Cardiac muscle cell (in vitro differentiated cells and primary cell): ENCODE results near the gene RAMACL. TPM values are rescaled to one million over a fixed set of nuclear protein-coding genes. Genes with fewer than 3 reads are reported as not detected.
"Not testable (repeated sequence)": the region's sequence is repeated elsewhere in the genome, so short reads cannot be mapped to it uniquely, and the experiment has no call there.

Experiments
- DNase-seq, 2 donors: peaks; one replicate each; pipeline versions ENCODE4 v3.0.0 to v3.0.0-alpha.2; 2010 to 2017; ENCODE audit warnings: low read depth in 1 of 2, low spot score in 1 of 2
- H3K27ac ChIP-seq: fragments of 200-600 bp; sonication (generic); 2 replicates; pipeline ENCODE4 v1.5.1; 2016
- H3K27me3 ChIP-seq: fragments of 200-600 bp; sonication (generic); 2 replicates; pipeline ENCODE4 v1.6.0; 2016; ENCODE audit warnings: control low read depth
- H3K36me3 ChIP-seq: fragments of 200-600 bp; sonication (generic); 2 replicates; pipeline ENCODE4 v1.5.1; 2016; ENCODE audit warnings: control low read depth
- H3K4me1 ChIP-seq: fragments of 200-600 bp; sonication (generic); 2 replicates; pipeline ENCODE4 v1.8.1; 2017; ENCODE audit warnings: low read depth, mild to moderate bottlenecking, mixed run types
- H3K4me3 ChIP-seq: fragments of 200-600 bp; sonication (generic); 2 replicates; pipeline ENCODE4 v1.5.1; 2016; ENCODE audit warnings: mild to moderate bottlenecking
- H3K9me3 ChIP-seq: fragments of 200-600 bp; sonication (generic); 2 replicates; pipeline ENCODE4 v1.5.1; 2017; ENCODE audit warnings: low read depth, mild to moderate bottlenecking, control low read depth
- polyA plus RNA-seq: library from polyadenylated mRNA; unstranded; fragments of >200 nt; fragmentation: Nextera tagmentation; extraction: Ambion mirVana; gene quantifications from 2 replicates; pipeline ENCODE4 v1.2.1, GENCODE V29; 2016
- total RNA-seq: library from RNA; depleted of rRNA; stranded (reverse); fragments of >200 nt; gene quantifications from 2 replicates; pipeline ENCODE4 v1.2.3, GENCODE V29; 2016
- TF ChIP-seq, protein P1 (sequence below): IDR thresholded peaks from 2 replicates; pipeline ENCODE4 v1.5.1; 2012; ENCODE audit warnings: low read depth, mild to moderate bottlenecking, low read length

RAMACL gene
- total and polyA plus RNA-seq, 2 experiments from 2014 or later: 0.44 to 0.45 TPM

DNA sequence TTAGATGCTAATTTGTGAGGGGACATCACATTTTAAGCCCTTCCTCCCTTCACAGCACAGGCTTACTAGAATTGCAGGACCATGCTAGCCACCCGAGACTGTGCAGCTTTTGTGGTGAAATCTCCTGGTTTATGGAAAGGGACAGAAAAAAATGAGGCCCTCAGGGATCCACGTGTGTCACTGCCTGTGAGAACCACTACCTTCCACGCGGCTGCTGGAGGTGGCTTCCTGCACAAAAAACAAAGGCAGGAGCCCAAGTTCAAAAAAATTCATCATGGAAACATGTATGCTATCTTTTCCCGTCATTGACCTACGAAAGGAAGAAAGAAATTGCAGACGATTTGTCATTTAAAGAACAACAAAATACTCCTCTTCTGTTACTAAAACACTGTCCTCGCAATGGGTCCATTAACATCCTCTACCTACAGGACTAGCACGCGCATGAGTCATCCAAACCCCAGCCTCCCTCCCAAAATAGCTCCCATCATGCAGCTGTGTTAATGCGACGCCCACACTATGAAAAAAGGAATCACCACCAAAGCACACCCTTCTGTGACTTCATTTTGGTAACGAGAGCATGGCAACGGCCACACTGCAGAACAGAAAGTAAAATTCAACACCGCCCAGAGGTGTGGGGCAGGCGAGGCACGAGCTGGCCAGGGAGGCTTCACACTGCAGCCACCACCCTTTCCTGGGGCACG is 45.7 kb downstream of the RAMACL start:
- no peak for DNase-seq
- Histone ChIP-seq H3K36me3 (no peaks in the 10 kb centered on the region), H3K4me1 (no peaks in the 10 kb centered on the region), H3K27ac (no peak overlapping the region), H3K27me3 (no peaks in the 10 kb centered on the region), H3K9me3 (no peaks in the 10 kb centered on the region), H3K4me3 (no peak overlapping the region)
- TF ChIP-seq, protein P1, sequence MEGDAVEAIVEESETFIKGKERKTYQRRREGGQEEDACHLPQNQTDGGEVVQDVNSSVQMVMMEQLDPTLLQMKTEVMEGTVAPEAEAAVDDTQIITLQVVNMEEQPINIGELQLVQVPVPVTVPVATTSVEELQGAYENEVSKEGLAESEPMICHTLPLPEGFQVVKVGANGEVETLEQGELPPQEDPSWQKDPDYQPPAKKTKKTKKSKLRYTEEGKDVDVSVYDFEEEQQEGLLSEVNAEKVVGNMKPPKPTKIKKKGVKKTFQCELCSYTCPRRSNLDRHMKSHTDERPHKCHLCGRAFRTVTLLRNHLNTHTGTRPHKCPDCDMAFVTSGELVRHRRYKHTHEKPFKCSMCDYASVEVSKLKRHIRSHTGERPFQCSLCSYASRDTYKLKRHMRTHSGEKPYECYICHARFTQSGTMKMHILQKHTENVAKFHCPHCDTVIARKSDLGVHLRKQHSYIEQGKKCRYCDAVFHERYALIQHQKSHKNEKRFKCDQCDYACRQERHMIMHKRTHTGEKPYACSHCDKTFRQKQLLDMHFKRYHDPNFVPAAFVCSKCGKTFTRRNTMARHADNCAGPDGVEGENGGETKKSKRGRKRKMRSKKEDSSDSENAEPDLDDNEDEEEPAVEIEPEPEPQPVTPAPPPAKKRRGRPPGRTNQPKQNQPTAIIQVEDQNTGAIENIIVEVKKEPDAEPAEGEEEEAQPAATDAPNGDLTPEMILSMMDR: no peak

DNA sequence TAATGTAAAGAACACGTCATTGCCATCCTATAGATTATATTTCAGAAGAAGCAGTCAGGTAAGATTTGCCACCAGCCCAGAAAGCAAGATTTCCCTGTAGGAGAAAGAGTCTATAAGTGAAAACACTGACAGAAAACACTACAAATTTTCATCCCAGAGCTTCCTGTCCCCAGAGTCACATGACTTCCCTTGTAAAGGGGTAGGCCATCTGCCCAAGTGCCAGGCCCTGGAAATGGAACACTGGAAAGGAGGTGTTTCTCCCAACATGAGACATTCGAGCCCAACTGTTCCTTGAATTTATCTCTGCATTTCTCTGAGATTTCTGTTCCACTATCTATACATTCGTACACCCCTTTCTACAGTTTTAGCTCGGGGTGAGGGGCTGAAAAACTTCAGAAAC is 46.9 kb downstream of the RAMACL start:
- DNase-seq: no peak
- Histone ChIP-seq H3K9me3 (no peaks in the 10 kb centered on the region), H3K36me3 (no peaks in the 10 kb centered on the region), H3K27ac (no peak overlapping the region), H3K27me3 (no peaks in the 10 kb centered on the region), H3K4me1 (no peaks in the 10 kb centered on the region), H3K4me3 (no peak overlapping the region)
- TF ChIP-seq, protein P1: no peak

DNA sequence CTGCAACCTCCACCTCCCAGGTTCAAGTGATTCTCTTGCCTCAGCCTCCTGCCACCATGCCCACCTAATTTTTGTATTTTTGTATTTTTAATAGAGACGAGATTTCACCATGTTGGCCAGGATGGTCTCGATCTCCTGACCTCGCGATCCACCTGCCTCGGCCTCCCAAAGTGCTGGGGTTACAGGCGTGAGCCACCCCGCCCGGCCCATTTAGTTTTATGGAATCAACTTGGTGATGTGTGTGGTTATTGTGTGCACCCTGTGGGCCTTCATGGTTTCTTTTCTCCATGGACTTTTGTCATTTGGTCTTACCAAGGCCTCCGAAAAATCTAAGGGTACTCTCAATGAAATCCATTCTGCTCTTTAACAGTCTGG is 47.5 kb downstream of the RAMACL start:
- H3K4me3 ChIP-seq, H3K36me3 ChIP-seq, H3K27ac ChIP-seq, H3K9me3 ChIP-seq, H3K27me3 ChIP-seq, H3K4me1 ChIP-seq, DNase-seq: not testable (repeated sequence)

DNA sequence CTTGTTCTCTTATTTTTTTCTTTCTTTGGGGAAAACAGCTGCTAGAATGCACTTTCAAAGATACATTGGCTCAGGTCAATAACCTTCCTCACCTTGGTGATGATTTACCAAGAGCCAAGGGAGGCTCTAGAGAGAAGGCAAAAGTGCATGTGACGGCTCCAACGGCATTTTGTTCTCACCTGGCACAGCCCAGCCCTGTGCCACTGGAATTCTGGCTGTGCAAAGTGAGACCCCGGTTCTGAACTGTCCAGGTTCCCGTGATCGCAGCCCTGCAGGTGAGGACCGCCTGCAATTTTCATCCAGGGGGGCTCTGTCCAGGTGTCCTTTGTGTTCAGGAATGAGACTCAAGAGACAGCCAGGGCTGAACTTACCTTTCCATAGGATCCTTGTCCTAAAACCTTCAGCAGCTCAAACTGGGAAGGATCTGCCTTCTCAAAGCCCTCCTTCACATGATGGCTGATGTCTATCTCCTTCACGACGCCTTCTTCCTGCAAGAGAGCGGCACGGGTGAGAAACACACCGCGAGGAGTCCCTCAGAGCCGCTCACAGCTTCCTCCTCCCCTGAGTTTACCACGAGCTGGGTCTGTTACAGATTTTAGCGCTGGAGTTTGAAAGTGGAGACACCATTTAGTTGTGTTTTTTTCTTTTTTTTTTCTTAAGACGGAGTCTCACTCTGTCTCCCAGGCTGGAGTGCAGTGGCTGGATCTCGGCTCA is 48.0 kb downstream of the RAMACL start:
- no peaks in the 10 kb centered on the region for H3K27me3 ChIP-seq
- H3K27ac ChIP-seq: no peak overlapping the region
- TF ChIP-seq, protein P1: no peak
- no peak overlapping the region for H3K4me3 ChIP-seq
- no peaks in the 10 kb centered on the region for H3K4me1 ChIP-seq
- H3K36me3 ChIP-seq: no peaks in the 10 kb centered on the region
- no peak for DNase-seq
- H3K9me3 ChIP-seq: no peaks in the 10 kb centered on the region

DNA sequence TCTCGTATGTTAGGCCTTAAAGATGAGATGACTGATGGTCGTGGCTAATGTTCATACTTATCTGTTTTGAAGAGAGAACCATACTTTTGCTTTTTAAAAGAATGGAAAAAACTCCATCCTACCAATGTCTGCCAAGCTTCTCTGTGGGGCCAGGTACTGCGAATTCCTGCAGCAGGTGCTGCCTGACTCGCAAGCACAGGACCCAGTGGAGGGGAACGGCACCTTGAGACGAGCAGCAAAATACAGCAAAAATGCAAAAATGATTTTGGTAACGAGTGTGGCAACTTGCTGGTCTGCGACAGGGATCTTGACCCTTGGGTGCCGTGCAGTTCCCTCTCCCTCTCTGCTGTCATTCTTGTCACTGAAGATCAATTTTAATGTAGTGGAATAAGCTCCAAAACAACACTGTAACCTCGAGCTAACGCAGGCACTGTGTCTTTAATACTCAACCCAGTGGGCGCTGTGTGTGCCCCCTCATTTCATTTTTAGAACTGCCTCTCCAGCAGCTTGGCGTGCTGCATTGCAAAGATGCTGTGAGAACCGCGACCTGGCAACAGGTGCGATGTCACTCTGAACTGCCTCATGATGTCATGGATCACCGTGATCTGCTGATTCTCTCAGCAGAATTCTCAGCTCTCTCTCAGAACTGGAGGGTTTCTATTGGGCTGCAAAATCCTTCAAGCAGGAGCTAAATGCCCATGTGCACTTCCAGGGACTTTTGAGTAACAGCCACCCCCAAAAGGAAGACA is 51.6 kb downstream of the RAMACL start:
- no peaks in the 10 kb centered on the region for H3K27me3 ChIP-seq
- no peaks in the 10 kb centered on the region for H3K9me3 ChIP-seq
- H3K4me3 ChIP-seq: no peak overlapping the region
- H3K36me3 ChIP-seq: no peaks in the 10 kb centered on the region
- no peak overlapping the region for H3K27ac ChIP-seq
- DNase-seq: no peak
- TF ChIP-seq, protein P1: no peak
- no peaks in the 10 kb centered on the region for H3K4me1 ChIP-seq
